WI38 (cell line): ENCODE measurements around the gene B3GNT7.

ENCODE experiments used
- H3K4me3 ChIP-seq: 2 replicates; pipeline ENCODE4 v1.5.1; 2011; ENCODE audit warnings: low read depth, mild to moderate bottlenecking, control low read depth, low read length
- TF ChIP-seq, protein P1 (sequence below): IDR thresholded peaks from 2 replicates; pipeline ENCODE4 v1.5.1; 2012; ENCODE audit warnings: low read depth, mild to moderate bottlenecking, control low read depth, low read length

The B3GNT7 gene

DNA sequence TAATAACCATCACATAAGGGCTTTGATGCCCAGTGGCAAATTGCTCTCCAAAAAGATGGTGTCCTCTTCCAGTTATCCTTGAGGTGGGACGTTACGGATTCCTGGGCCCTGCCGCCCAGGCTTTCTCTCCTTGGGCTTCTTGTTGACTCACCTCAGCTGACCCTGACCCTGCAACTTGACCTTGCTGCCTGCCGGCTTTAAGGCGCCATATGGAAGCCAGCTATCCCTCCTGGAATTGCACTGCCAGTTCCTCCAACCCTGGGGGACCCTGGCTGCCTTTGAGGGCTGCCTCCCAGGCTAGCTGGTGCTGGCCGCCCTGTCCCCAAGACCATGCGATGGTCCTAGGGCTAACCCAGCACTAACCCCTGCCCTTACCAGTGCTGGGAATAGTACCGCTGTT, 28.3 kb upstream of the B3GNT7 start:
- H3K4me3 ChIP-seq = no peak overlapping the region

GRCh38 chr2:231369580-231370428, 25.7 kb upstream of the B3GNT7 start:
- TF ChIP-seq, protein P1, sequence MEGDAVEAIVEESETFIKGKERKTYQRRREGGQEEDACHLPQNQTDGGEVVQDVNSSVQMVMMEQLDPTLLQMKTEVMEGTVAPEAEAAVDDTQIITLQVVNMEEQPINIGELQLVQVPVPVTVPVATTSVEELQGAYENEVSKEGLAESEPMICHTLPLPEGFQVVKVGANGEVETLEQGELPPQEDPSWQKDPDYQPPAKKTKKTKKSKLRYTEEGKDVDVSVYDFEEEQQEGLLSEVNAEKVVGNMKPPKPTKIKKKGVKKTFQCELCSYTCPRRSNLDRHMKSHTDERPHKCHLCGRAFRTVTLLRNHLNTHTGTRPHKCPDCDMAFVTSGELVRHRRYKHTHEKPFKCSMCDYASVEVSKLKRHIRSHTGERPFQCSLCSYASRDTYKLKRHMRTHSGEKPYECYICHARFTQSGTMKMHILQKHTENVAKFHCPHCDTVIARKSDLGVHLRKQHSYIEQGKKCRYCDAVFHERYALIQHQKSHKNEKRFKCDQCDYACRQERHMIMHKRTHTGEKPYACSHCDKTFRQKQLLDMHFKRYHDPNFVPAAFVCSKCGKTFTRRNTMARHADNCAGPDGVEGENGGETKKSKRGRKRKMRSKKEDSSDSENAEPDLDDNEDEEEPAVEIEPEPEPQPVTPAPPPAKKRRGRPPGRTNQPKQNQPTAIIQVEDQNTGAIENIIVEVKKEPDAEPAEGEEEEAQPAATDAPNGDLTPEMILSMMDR = no peak
- no peak overlapping the region for H3K4me3 ChIP-seq

More for the DNA sequence above, 28.3 kb upstream of the B3GNT7 start:
- TF ChIP-seq, protein P1 = no peak

GRCh38 chr2:231370429-231370748, 25.1 kb upstream of the B3GNT7 start:
- TF ChIP-seq, protein P1 = no peak
- H3K4me3 ChIP-seq = no peak overlapping the region

DNA sequence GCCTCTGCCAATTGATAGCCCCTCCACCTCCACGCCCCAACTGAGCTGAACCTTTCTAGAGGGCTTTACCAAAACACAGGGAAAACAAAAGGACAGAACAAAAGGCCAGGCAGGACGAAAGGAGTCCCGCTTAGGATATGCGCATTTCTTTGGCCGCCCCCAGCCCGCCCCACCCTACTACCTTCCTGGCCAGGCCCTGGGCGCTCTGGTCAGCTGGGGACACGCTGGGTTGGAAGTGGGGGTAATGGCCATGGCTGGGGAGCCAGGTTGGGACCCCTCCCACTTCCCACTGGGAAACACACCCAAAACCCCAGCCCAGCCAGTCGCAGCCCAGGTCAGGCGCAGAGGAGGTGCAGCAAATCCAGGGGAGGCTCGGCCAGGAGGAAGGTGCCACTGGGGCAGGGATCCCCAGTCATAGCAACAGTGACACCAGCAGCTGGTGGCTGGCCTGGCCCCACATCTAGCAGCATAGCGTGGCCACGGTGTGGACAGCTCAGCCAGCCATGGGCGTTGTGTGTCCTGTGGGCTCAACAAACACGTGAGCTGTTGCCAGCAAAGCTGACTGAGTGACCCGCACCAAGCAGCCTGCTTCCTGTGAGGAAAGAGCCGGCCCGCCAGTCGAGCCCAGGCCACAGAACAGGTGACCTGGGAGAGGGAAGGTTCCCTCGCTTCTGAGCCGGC, 24.6 kb upstream of the B3GNT7 start:
- TF ChIP-seq, protein P1 = no peak

DNA sequence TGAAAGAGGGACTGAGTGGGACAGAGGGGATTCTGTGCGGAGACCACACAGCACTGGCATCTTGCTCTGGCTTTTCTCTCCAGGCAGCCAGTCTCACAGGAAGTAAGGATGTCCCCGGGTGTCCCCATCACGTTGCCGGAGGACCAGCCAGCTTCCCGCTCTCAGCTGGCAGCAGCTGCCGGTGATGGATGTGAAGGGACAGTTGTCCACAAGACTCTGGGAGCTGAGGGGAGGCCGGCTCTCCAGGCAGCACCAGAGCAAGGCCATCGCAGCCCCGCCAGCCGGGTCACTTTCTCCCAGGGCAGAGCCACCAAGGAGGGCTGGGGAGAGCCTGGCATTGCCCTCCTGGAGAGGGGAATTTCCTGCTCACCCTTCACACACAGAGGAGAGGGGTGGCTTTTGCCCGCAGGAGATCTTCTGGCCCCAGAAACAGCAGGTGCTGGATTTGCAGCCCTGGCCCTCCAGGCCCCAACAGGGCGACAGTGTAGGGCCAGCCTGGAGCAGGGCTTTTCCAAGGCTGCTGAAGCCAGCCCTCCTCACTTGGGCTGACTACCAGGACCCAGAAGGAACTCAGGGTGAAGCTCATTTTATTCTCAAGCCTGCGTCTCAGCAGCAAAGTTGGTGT, 24.0 kb upstream of the B3GNT7 start:
- TF ChIP-seq, protein P1 = no peak
- H3K4me3 ChIP-seq = no peak overlapping the region

More for the DNA sequence above, 24.6 kb upstream of the B3GNT7 start:
- H3K4me3 ChIP-seq = no peak overlapping the region

- TF ChIP-seq, protein P1 = no peak
- H3K4me3 ChIP-seq = no peak overlapping the region
These were observed 23.2 kb upstream of the B3GNT7 start for GRCh38 chr2:231372326-231372725.

GRCh38 chr2:231373184-231373583, 22.3 kb upstream of the B3GNT7 start:
- TF ChIP-seq, protein P1 = no peak
- no peak overlapping the region for H3K4me3 ChIP-seq
